Measurements from ENCODE around the gene FBXO36. TPM values are rescaled to one million over a fixed set of nuclear protein-coding genes. Genes with fewer than 3 reads are reported as not detected.

FBXO36 gene
- 2.7 and 5.5 TPM in 2 replicates for total RNA-seq

GRCh38 chr2:229922449-229923386 lies at the start of gene FBXO36:
Gene FBXO36 (plus strand): TSS chr2:229922503. CDS start chr2:229922514, 11 bp downstream.

GRCh38 chr2:229921892-229922448 lies 333 bp upstream of the FBXO36 start, which contains the start of gene TRIP12:
Gene TRIP12 (minus strand): TSS chr2:229922009. CDS start chr2:229880079, 41,930 bp downstream.

Other genes starting within 250 kb of the FBXO36 start
- gene DNER, start 207.9 kb upstream of the FBXO36 start, total RNA-seq: 1.2 and 2.6 TPM in 2 replicates
- 166 and 211 TPM in 2 replicates for gene TRIP12, start 494 bp upstream of the FBXO36 start, total RNA-seq
- gene SLC16A14, start 146.4 kb downstream of the FBXO36 start, total RNA-seq: 0.96 and 4.9 TPM in 2 replicates

Measured in tracheal epithelial cell (primary cell).